Endometrial microvascular endothelial cells (primary cell): ENCODE data around the gene ARL15. TPM values are rescaled to one million over a fixed set of nuclear protein-coding genes. Genes with fewer than 3 reads are reported as not detected.

Experiments
- in situ Hi-C: cut with HindIII; loops from 2 replicates; pipeline ENCODE4 v1.10.0; 2017; ENCODE audit warnings: low sequenced_read_pairs, low pct_unique_long_range_greater_than_20kb; ENCODE audit errors: inconsistent ontology term
- total RNA-seq: library from RNA; depleted of rRNA; stranded (reverse); fragments of >200 nt; gene quantifications from one replicate; pipeline ENCODE4 v1.2.3, GENCODE V29; 2015; ENCODE audit errors: inconsistent ontology term

Gene ARL15
- total RNA-seq, 1 donor from 2014 or later, result 9.0 TPM

DNA sequence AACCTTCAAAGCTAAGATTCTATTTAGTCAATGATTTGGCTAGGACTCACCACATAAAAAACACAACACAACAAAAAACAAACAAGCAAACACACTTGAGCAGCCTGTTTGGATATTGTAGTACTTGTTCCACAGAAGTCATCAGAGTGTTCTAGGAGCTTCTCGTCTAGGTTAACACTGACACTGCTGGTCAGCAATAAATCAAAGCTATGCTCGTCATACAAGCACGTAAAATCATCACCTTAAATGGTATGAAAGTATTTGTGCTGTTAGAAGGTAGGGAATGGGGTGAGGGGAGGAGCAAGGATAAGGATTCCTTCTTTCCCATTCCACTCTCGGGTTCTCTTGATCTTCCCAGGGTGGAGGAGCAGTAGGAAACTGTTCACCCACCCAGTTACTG is 88.0 kb downstream of the ARL15 start:
- in situ Hi-C loops, result no loop called here

DNA sequence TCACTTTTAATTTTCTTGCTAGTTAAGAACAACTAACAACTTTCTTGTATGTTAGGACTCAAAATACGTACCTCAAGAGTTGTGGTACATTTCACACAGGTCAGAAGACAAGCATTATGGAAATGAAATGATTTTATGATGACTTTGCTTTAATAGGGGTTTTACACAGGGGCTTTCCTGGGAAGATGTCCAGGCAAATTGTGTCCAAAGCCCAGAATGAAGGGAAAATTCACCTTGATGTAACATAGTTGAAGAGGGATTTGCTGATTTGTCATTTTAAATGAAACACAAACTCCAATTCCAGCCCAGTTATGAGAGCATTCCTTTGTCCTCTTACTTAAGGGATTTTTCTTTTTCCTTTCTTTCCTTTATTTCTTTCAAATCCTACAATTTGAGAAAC is 89.2 kb downstream of the ARL15 start:
- in situ Hi-C loops, result no loop called here

GRCh38 chr5:54220230-54221040 is 89.9 kb downstream of the ARL15 start:
- in situ Hi-C loops, result no loop called here

GRCh38 chr5:54217826-54218503 is 92.4 kb downstream of the ARL15 start:
- in situ Hi-C loops, result no loop called here

DNA sequence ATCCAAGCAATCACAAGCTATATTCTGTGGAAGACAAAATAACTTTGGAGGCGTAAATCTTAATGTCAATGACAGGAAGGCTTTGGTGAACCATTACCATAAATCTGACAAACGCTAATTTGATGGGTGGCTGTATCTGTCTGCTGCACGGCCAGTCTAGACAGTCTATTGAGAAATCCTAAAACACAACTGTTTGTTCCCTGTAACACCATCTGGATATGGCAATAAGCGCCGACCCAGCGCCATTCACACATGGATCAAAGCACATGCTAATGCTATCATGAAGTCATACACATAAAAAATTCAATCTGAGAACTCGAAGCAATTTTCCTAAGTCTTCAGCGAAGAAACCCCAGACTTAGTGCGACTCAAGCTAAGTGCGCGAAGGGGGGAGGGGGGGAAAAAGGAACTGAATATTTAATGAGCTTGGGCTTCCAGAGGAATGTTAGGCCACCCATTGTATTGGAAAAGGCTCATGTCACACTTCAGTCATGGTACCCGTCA is 95.1 kb downstream of the ARL15 start:
- in situ Hi-C loops, result no loop called here

DNA sequence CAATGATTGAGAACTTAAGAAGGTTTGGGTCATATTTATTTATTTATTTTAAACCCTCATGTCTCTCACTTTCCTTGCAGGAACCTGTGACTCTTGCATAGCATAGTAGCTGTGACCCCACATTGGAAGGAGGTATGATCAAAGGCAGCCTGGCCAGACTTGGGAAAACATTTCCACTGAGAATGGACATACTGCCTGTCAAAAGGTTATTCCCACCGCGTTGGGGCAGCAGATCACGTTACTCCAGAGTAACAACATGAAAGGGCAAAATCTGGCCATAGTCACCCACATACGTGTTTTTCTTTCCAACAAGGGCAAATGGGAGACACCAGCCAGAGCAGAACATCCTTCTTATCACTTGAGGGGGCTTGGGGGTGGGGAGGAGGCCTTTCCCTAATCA is 95.7 kb downstream of the ARL15 start:
- in situ Hi-C loops, result no loop called here

DNA sequence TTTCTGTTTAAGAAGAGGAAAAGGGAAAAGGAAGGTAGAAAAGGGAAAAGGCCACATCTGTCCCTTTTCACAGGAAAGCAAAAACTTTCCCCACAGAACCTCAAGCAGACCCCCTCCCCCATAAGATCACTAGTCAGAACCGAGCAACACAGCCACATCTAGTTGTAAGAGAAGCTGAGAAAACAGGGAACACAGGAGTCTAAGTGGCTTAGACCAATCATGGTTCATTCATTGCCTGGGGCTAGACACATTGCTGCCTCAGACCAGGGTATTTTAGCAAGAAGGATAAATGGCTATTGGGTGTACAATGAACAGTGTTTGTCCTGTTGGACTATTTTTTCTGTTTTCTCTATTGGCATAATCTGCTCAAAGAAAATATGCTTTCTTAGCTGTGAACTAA is 98.0 kb downstream of the ARL15 start:
- in situ Hi-C loops, result no loop called here

GRCh38 chr5:54211912-54212311 is 98.5 kb downstream of the ARL15 start:
- in situ Hi-C loops, result no loop called here

GRCh38 chr5:54207566-54207965 is 102.8 kb downstream of the ARL15 start:
- in situ Hi-C loops, result no loop called here

GRCh38 chr5:54206580-54207229 is 103.7 kb downstream of the ARL15 start:
- in situ Hi-C loops, result no loop called here

- in situ Hi-C loops, result no loop called here
Measured at GRCh38 chr5:54205918-54206317, 104.5 kb downstream of the ARL15 start.

- in situ Hi-C loops, result no loop called here
Measured at GRCh38 chr5:54205453-54205852, 104.9 kb downstream of the ARL15 start.

- in situ Hi-C loops, result no loop called here
Measured at GRCh38 chr5:54197018-54197417, 113.4 kb downstream of the ARL15 start.

GRCh38 chr5:54195701-54196100 is 114.7 kb downstream of the ARL15 start:
- in situ Hi-C loops, result no loop called here

DNA sequence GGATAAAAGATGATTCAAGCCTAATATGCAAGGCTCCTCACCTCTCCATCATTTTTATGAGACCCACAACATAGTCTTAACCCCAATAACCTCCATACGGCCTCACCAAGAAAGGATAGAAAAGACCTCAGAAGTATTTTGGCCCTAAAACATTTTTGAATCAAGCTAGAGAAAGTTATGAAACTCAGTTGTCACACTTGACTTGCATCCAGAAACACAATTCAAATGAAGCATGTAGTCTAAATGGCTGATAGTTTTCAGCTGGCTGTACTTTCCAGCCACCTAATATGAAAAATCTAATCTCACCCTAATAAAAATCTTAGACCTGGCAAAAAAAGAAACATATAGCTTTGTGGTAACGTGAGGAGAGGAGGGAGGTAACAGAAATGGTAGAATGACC is 116.1 kb downstream of the ARL15 start:
- in situ Hi-C loops, result no loop called here

DNA sequence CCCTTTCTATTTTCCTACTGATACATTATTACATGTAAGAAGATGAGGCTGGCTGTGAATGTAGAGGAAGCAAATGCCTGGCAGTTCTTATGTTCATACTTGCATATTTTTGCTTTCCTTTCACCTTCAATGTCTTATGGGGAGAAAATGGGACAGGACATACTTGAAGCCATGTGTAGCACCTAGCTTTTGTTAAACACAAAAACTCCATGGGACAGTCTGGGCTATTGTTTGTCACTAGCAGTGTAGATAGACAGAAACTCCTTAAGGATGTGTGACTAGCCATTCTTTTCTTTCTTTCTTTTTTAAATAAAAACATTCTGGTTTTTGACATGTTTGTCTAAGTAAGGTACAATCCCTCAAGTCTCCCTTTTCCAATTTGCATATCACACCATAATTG is 122.7 kb downstream of the ARL15 start:
- in situ Hi-C loops, result no loop called here

GRCh38 chr5:54186912-54187445 is 123.4 kb downstream of the ARL15 start:
- in situ Hi-C loops, result no loop called here

- in situ Hi-C loops, result no loop called here
Measured at GRCh38 chr5:54186108-54186507, 124.3 kb downstream of the ARL15 start.

GRCh38 chr5:54184806-54185205 is 125.6 kb downstream of the ARL15 start:
- in situ Hi-C loops, result no loop called here

GRCh38 chr5:54180630-54181031 is 129.7 kb downstream of the ARL15 start:
- in situ Hi-C loops, result no loop called here
